H54 (cell line): ENCODE results near the gene EIF2S3.
"Not testable (repeated sequence)": the region's sequence is repeated elsewhere in the genome, so short reads cannot be mapped to it uniquely, and the experiment has no call there.

Experiments
- DNase-seq: peaks from one replicate; pipeline ENCODE4 v3.0.0; 2011; ENCODE audit warnings: low spot score, mixed read lengths; ENCODE audit not compliant: insufficient read length
- FAIRE-seq: peaks from 3 replicates; lab custom pipeline; 2011; peaks lifted over from hg19 to GRCh38; lab: Jason Lieb, UNC
- POLR2A ChIP-seq: IDR thresholded peaks from 2 replicates; pipeline ENCODE4 v1.6.1; 2011; ENCODE audit warnings: low read depth, mild to moderate bottlenecking, low read length

The EIF2S3 gene

DNA sequence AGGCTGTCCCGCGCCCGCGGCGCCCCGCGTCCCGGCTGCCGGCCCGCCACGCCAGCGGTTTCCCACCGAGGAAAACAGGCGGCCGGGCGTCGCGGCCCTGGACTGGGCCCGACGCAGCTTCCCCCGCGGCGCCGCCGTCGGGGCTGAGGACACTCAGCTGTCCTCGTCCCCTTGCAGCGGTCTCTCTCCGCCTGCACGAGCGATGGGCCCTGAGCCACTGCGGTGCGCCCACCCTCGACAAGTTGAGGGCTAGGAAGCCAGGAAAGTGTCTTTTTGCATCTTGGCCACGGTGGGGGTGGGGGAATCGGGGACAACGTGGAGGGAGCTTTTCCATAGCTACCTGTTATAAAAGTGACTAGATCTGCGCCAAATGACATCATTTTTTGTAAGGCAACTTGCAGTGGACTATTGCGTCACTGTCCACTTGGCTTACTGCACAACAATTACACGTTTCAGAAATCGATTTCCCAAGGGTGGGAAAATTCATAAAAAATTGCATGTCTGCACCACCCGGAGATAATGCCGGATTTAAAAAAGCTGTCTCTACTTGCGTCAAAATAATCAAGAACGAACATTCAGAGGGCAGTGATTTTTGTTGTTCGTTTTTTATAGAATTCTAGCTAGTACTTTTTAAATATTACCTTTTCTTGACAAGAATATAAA is 28.9 kb upstream of the EIF2S3 start:
- no peak for TF ChIP-seq POLR2A
- FAIRE-seq: no peak

DNA sequence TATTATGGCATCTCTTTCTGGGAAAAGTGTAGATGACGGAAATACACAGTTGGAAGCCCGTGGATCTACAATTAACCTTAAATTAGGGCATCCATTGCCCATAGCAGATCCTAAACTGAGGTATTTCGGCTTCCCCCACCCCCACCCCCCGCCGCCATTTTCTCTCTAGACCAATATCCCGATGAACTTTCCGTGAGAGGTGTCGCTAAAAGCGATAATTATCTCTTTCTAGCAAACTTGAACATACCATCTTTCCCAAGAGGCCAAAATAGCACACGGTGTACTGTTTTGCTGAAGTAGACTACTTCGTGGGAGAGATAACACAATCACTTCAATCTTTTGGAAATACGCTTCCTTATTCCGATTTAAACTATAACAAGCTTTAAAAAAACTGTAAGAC is 28.3 kb upstream of the EIF2S3 start:
- FAIRE-seq: no peak
- no peak for DNase-seq
- no peak for TF ChIP-seq POLR2A

More for the DNA sequence above, 28.9 kb upstream of the EIF2S3 start:
- no peak for DNase-seq

DNA sequence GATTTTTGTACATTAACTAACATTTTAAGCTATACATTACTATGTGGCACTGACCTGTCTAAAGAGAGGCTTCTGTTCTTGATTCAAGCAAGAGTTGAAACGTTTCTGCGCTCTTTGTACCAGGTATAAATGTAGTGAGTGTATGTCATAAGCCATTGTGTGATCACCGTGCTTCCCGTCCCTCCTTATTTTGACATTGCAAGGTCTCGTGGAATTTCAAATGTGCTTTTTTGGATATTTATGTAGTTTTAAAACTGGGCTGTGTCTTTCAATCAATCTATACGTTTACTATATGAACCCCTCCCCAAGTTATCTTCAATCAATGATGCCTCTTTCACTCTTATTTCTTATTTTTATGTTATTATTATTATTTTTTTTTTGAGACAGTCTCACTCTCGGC is 27.7 kb upstream of the EIF2S3 start, which contains the start of gene KLHL15:
Gene KLHL15 (minus strand): TSS at position 101 of the 400 bp plus-strand sequence. CDS start 20,493 bp downstream, outside the sequence.
- FAIRE-seq: no peak
- no peak for TF ChIP-seq POLR2A
- no peak for DNase-seq

DNA sequence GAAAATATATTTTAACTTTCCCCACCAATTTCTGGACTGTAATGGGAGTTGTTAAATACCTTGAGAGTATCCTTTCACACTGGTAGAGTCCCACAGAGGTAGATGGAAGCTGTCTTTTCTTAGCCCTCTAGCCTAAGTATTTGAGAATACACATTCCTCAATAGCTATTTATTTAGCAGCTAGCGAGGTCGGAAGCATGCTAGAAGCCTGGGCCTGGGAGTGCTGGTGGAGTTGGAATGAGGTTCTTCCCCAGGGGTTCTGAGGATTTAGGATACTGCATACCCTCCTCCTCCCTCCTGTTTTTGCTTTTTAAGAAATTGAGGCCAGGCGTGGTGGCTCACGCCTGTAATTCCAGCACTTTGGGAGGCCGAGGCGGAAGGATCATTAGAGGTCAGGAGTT is 26.8 kb upstream of the EIF2S3 start:
- DNase-seq: no peak
- no peak for TF ChIP-seq POLR2A
- no peak for FAIRE-seq

DNA sequence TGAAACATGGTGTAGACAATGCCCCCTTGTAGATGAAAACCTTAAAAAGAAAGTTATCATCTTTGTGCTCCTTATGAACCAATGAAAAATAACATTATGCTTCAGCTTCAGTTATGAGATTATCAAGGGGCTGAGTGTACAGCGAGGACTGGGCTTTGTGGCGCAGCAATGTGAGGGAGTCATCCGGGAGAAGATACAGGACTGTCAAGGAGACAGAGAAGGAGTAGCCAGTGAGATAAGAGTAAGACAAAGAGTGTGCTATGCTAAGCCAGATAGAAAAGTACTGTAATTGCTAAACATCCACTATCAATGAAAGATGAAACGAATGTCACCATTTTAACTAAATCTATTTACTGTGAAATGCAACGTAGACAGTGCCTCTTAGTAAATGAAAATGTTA is 24.2 kb upstream of the EIF2S3 start:
- DNase-seq: no peak
- FAIRE-seq: no peak
- TF ChIP-seq POLR2A: no peak

DNA sequence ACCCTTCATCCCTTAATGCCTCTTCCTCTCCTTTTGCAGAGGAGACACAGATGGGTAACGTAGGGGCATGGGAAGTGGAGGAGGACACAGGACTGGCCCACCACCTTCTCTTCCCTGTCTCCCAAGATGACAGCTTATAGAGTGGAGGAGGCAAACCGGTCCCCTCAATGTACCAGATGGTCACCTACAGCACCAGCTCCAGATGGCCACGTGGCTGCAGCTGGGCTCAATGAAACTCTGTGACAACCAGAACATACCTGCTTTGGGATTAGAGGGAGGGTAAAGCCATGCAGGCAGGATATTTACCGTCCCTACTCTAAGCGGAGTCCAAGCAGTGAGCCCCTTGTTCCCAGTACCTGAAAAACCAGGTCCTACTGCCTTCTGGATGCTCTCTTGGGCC is 20.3 kb upstream of the EIF2S3 start:
- FAIRE-seq: no peak
- DNase-seq: no peak
- no peak for TF ChIP-seq POLR2A

DNA sequence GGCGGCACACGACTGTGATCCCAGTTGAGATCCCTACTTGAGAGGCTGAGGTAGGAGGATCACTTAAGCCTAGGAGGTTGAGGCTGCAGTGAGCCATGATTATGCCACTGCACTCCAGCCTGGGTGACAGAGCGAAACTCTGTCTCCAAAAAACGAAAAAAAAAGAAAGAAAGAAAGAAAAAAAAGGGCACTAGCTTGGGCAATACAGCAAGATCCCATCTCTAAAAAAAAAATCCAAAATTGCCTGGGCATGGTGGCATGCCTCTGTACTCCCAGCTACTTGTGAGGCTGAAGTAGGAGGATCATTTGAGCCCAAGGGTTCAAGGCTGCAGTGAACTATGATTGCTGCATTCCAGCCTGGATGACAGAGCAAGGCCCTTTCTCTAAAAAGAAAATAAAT is 17.0 kb upstream of the EIF2S3 start:
- no peak for FAIRE-seq
- no peak for DNase-seq
- no peak for TF ChIP-seq POLR2A

DNA sequence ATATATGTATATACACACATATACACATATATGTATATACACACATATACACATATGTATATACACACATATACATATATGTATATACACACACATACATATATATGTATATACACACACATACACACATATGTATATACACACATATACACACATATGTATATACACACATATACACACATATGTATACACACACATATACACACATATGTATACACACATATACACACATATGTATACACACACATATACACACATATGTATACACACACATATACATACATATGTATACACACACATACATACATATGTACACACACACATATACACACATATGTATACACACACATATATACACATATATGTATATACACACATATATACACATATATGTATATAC is 8.7 kb upstream of the EIF2S3 start:
- not testable (repeated sequence) for DNase-seq, FAIRE-seq

DNA sequence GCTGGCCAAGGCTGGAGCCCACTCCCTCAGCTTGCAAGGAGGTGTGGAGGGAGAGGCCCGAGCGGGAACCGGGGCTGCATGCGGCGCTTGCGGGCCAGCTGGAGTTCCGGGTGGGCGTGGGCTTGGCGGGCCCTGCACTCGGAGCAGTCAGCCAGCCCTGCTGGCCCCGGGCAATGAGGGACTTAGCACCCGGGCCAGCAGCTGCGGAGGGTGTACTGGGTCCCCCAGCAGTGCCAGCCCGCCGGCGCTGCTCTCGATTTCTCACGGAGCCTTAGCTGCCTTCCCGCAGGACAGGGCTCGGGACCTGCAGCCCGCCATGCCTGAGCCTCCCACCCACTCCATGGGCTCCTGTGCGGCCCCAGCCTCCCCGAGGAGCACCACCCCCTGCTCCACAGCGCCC is 5.1 kb upstream of the EIF2S3 start:
- FAIRE-seq, DNase-seq: not testable (repeated sequence)

DNA sequence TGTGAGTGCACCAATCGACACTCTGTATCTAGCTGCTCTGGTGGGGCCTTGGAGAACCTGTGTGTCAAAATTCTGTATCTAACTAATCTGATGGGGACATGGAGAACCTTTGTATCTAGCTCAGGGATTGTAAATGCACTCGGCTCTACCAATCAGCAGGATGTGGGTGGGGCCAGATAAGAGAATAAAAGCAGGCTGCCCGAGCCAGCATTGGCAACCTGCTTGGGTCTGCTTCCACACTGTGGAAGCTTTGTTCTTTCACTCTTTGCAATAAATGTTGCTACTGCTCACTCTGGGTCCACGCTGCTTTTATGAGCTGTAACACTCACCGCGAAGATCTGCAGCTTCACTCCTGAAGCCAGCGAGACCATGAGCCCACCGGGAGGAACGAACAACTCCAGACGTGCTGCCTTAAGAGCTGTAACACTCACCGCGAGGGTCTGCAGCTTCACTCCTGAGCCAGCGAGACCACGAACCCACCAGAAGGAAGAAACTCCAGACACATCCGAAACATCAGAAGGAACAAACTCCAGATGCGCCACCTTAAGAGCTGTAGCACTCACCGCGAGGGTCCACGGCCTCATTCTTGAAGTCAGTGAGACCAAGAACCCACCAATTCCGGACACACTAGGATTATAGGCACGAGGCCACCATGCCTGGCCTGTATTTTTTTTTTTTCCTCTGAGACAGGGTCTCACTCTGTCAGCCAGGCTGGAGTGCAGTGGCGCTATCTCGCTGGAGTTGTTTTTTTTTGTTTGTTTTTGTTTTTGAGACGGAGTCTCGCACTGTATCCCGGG is 4.0 kb upstream of the EIF2S3 start:
- DNase-seq, FAIRE-seq: not testable (repeated sequence)

DNA sequence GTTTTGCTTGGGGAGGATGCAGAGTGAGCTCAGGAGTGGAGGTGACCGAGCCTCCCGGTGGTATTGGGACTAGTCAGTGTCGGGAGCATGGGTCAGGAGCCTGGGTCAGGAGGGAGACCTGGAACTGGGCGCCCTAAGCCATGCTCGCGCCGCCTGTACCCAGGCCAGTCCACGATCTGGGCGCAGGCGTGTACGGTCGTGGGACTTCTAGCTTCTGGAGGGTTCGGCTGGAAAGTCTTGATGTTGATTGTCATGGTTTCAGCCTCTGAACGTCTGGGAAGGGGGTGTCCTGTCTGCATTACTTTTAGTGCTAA is 244 bp downstream of the EIF2S3 start:
- no peak for TF ChIP-seq POLR2A
- no peak for FAIRE-seq
- DNase-seq: no peak

DNA sequence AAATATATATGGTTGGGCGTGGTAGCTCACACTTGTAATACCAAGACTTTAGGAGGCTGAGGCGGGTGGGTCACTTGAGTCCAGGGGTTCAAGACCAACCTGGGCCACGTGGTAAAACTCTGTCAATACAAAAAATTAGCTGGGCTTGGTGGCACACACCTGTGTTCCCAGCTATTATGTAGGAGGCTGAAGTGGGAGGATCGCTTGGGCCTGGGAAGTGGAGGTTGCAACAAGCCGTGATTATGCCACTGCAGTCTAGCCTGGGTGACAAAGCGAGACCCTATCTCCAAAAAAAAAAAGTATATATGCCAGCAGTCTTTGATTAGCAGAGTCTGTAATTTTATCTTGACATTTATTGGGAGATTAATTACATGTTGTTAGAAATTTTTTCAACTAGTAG is 8.7 kb downstream of the EIF2S3 start:
- TF ChIP-seq POLR2A: no peak
- DNase-seq: no peak
- FAIRE-seq: no peak

DNA sequence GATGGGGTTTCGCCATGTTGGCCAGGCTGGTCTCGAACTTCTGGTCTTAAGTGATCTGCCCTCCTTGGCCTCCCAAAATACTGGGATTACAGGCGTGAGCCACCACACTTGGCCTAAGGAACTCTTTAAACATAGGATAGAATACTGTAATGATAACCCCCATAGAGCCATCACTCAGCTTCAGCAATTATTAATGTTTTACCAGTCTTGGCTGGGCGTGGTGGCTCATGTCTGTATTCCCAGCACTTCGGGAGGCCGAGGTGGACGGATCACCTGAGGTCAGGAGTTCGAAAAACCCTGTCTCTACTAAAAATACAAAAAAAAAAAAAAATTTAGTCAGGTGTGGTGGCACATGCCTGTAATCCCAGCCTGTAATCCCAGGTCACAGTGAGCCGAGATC is 15.1 kb downstream of the EIF2S3 start:
- no peak for FAIRE-seq

DNA sequence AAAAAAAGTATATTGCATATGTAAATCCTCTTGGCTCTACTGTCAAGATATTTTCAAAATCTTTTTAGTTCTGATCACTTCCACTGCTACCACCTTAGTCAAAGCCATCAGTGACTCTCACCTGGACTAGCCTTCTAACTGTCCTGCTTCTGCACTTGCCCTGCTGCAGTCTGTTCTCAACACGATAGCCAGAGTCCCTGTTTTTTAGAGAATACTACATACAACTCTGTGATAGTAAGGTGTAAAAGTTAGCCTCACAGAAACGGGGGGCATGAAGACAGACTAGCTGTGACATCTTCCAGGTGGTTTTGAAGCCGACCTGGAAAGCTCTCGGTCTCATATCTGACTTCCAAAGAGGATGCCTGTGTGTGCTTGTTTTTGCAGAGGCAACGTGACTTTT is 24.7 kb downstream of the EIF2S3 start:
- FAIRE-seq: no peak
- no peak for TF ChIP-seq POLR2A
- no peak for DNase-seq

More for the DNA sequence above, 15.1 kb downstream of the EIF2S3 start:
- no peak for DNase-seq
- no peak for TF ChIP-seq POLR2A

DNA sequence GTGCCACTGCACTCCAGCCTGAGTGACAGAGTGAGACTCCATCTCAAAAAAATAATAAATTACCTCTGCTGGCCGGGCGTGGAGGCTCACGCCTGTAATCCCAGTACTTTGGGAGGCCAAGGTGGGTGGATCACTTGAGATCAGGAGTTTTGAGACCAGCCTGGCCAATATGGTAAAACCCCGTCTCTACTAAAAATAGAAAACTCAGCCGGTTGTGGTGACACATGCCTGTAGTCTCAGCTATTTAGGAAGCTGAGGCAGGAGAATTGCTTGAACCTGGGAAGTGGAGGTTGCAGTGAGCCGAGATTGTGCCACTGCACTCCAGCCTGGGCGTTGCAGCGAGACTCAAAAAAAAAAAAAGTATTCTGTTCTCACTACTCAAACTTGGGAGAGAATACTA is 25.5 kb downstream of the EIF2S3 start:
- FAIRE-seq, DNase-seq: not testable (repeated sequence)
